Adrenal gland (tissue), 5 donors: Measurements from ENCODE around the gene CNOT8.

Experiments
- POLR2A ChIP-seq, 2 donors: fragments of 450-650 bp; IDR thresholded peaks; one replicate each; pipeline ENCODE4 v1.6.1; 2017; ENCODE audit warnings: antibody characterized with exemption in 2 of 2, mild to moderate bottlenecking in 2 of 2, moderate library complexity in 1 of 2
- TF ChIP-seq, protein P1 (sequence below), 6 experiments: fragments of 450-650 bp in 4 of 6; fragments of 200-600 bp in 2 of 6; sonication (generic) in 1 of 6; IDR thresholded peaks; 1 replicate in 5 of 6; 2 replicates in 1 of 6; pipeline versions ENCODE4 v1.5.1 to v1.8.0; 2016 to 2021; ENCODE audit warnings: antibody characterized with exemption in 6 of 6, mild to moderate bottlenecking in 2 of 6, moderate library complexity in 1 of 6
- donor health status: DM: no; HTN: no; CAD: no.

- TF ChIP-seq, protein P1, sequence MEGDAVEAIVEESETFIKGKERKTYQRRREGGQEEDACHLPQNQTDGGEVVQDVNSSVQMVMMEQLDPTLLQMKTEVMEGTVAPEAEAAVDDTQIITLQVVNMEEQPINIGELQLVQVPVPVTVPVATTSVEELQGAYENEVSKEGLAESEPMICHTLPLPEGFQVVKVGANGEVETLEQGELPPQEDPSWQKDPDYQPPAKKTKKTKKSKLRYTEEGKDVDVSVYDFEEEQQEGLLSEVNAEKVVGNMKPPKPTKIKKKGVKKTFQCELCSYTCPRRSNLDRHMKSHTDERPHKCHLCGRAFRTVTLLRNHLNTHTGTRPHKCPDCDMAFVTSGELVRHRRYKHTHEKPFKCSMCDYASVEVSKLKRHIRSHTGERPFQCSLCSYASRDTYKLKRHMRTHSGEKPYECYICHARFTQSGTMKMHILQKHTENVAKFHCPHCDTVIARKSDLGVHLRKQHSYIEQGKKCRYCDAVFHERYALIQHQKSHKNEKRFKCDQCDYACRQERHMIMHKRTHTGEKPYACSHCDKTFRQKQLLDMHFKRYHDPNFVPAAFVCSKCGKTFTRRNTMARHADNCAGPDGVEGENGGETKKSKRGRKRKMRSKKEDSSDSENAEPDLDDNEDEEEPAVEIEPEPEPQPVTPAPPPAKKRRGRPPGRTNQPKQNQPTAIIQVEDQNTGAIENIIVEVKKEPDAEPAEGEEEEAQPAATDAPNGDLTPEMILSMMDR (IDR thresholded peaks at IDR 0.05) = no peak
- no peak for TF ChIP-seq POLR2A (IDR thresholded peaks at IDR 0.05)
Observed at GRCh38 chr5:154849791-154850201, 8.6 kb upstream of the CNOT8 start.
